IMR-90 (cell line): ENCODE measurements around the gene NDST1.
A peak's percentile ranks its signal among the peaks of the same experiment; 100 is the strongest.

ENCODE experiments used
- BHLHE40 ChIP-seq: fragments of 150-350 bp; IDR thresholded peaks from 2 replicates; pipeline ENCODE4 v1.6.1; 2016; ENCODE audit warnings: mild to moderate bottlenecking, low read depth, low read length
- CEBPB ChIP-seq: IDR thresholded peaks from 2 replicates; pipeline ENCODE4 v1.6.1; 2012; ENCODE audit warnings: low read depth, low read length, improper control_type of control experiment
- CHD1 ChIP-seq: IDR thresholded peaks from 2 replicates; pipeline ENCODE4 v1.6.1; 2012; ENCODE audit warnings: low read depth, low read length, improper control_type of control experiment
- MAZ ChIP-seq: IDR thresholded peaks from 2 replicates; pipeline ENCODE4 v1.6.1; 2012; ENCODE audit warnings: low read depth, mild to moderate bottlenecking, low read length, improper control_type of control experiment, moderate library complexity, borderline replicate concordance
- POLR2A ChIP-seq: IDR thresholded peaks from 2 replicates; pipeline ENCODE4 v1.6.1; 2012; ENCODE audit warnings: mild to moderate bottlenecking, low read depth, low read length
- RFX5 ChIP-seq: IDR thresholded peaks from 2 replicates; pipeline ENCODE4 v1.8.0; 2012; ENCODE audit warnings: low read depth, mild to moderate bottlenecking, low read length, moderate library complexity
- SMC3 ChIP-seq: fragments of 150-350 bp; IDR thresholded peaks from 2 replicates; pipeline ENCODE4 v1.6.1; 2016; ENCODE audit warnings: low read depth, mild to moderate bottlenecking, antibody characterized with exemption, low read length, moderate library complexity
- TF ChIP-seq, protein P1 (sequence below): conservative IDR thresholded peaks from 2 replicates; pipeline ENCODE4 v1.5.1; 2012; ENCODE audit warnings: mild to moderate bottlenecking, low read depth, low read length, improper control_type of control experiment
- TF ChIP-seq, protein P2 (sequence below): fragments of 150-350 bp; IDR thresholded peaks from 2 replicates; pipeline ENCODE4 v1.6.1; 2016; ENCODE audit warnings: low read depth, mild to moderate bottlenecking, low read length, moderate library complexity, borderline replicate concordance

DNA sequence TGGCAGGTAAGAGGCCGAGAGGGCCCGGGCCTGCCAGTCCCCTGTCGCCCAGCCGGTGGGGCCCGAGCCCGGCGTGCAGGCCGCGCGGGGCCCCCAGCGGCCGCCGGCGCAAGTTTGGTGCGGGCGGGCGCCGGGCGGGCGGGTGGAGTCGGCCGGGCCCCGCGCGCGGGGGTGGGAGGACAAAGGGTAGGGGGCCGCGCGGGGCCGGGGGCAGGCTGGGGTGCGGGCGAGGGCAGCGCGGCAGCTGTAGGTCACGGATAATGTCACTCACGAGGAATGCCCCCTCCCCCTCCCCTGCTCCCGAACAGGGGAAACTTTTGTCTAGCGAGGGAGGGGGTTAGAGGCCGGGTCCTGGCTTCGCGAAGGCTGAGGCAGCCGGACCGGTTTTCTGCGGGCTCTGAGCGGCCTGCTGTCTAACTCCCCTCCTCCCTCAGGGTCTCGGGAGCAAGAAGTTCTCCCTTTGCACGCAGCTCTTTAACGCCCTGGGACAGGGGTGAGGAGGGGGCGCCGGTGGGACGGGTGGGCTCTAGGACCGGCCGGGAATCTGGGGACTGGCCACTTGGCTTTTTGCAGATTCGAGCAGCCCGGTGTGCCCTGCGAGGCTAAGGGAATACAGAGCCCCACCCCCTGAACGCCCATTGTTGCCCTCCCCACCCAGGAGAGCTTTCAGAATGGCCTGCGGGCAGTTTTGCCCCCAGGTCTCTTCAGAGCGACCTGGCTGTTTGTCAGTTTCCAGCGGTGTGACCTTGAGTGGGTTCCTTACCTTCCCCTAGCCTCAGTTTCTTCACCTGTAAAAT is 21.3 kb upstream of the NDST1 start:
- TF ChIP-seq, protein P1, sequence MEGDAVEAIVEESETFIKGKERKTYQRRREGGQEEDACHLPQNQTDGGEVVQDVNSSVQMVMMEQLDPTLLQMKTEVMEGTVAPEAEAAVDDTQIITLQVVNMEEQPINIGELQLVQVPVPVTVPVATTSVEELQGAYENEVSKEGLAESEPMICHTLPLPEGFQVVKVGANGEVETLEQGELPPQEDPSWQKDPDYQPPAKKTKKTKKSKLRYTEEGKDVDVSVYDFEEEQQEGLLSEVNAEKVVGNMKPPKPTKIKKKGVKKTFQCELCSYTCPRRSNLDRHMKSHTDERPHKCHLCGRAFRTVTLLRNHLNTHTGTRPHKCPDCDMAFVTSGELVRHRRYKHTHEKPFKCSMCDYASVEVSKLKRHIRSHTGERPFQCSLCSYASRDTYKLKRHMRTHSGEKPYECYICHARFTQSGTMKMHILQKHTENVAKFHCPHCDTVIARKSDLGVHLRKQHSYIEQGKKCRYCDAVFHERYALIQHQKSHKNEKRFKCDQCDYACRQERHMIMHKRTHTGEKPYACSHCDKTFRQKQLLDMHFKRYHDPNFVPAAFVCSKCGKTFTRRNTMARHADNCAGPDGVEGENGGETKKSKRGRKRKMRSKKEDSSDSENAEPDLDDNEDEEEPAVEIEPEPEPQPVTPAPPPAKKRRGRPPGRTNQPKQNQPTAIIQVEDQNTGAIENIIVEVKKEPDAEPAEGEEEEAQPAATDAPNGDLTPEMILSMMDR: peak; percentile 12; the same call in 1 of the 2 replicates
- TF ChIP-seq MAZ (peak; percentile 18; the same call in 1 of the 2 replicates), CEBPB (no peak), RFX5 (no peak), POLR2A (no peak), BHLHE40 (no peak), CHD1 (no peak), SMC3 (no peak)
- TF ChIP-seq, protein P2, sequence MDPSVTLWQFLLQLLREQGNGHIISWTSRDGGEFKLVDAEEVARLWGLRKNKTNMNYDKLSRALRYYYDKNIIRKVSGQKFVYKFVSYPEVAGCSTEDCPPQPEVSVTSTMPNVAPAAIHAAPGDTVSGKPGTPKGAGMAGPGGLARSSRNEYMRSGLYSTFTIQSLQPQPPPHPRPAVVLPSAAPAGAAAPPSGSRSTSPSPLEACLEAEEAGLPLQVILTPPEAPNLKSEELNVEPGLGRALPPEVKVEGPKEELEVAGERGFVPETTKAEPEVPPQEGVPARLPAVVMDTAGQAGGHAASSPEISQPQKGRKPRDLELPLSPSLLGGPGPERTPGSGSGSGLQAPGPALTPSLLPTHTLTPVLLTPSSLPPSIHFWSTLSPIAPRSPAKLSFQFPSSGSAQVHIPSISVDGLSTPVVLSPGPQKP: no peak
